Heart right ventricle (tissue), 16 donors: ENCODE data around the gene NRXN3. TPM values are rescaled to one million over a fixed set of nuclear protein-coding genes. Genes with fewer than 3 reads are reported as not detected.

Source experiments
- ATAC-seq, 8 donors: fragments of 200-7000 bp; cut with Tn5 transposase; one replicate each; pipeline ENCODE4 v1.9.1; 2020; ENCODE audit warnings: mild to moderate bottlenecking in 8 of 8, moderate library complexity in 8 of 8, moderate number of reproducible peaks in 1 of 8
- DNase-seq, 2 donors: peaks; one replicate each; pipeline ENCODE4 v3.0.0-alpha.2; 2020
- H3K27ac ChIP-seq, 10 donors: fragments of 200-600 bp; sonication (generic) in 2 of 10; one replicate each; pipeline versions ENCODE4 v1.5.0 to v1.8.0; 2020 to 2022; ENCODE audit warnings: mild to moderate bottlenecking in 3 of 10
- H3K27me3 ChIP-seq, 7 donors: fragments of 200-600 bp; one replicate each; pipeline ENCODE4 v1.8.0; 2021 to 2022; ENCODE audit warnings: mild to moderate bottlenecking in 2 of 7
- H3K36me3 ChIP-seq, 9 donors: fragments of 200-600 bp; sonication (generic) in 1 of 9; one replicate each; pipeline versions ENCODE4 v1.5.0 to v1.8.0; 2020 to 2022; ENCODE audit warnings: mild to moderate bottlenecking in 2 of 9
- H3K4me1 ChIP-seq, 9 donors: fragments of 200-600 bp; sonication (generic) in 1 of 9; one replicate each; pipeline versions ENCODE4 v1.5.0 to v1.8.0; 2020 to 2022; ENCODE audit warnings: mild to moderate bottlenecking in 4 of 9
- H3K4me3 ChIP-seq, 10 donors: fragments of 200-600 bp; sonication (generic) in 2 of 10; one replicate each; pipeline versions ENCODE4 v1.5.0 to v1.8.0; 2020 to 2022; ENCODE audit warnings: mild to moderate bottlenecking in 7 of 10, moderate library complexity in 2 of 10
- H3K9me3 ChIP-seq, 11 donors: fragments of 200-600 bp in 10 of 11; sonication (generic) in 2 of 11; one replicate each; pipeline versions ENCODE4 v1.5.0 to v1.8.0; 2013 to 2022; ENCODE audit warnings: mild to moderate bottlenecking in 2 of 11, control low read depth in 1 of 11, moderate library complexity in 1 of 11
- WGBS, 2 donors: extraction: QIAGEN DNeasy Blood & Tissue Kit; methylation state at CpG; one replicate each; pipeline ENCODE4 v1.1.7; 2013; ENCODE audit warnings: inconsistent platforms in 1 of 2; 5-methylcytosine and 5-hydroxymethylcytosine counted together
- intact Hi-C, 10 donors: fragments of 100-400 bp; cut with DNase I; formaldehyde crosslinking; loops; one replicate each; pipeline versions ENCODE4 v1.11.1 to v1.14.2; 2022
- polyA plus RNA-seq, 2 donors: library from polyadenylated mRNA; stranded (reverse); fragments of 200-250 nt; gene quantifications; one replicate each; pipeline ENCODE4 v1.2.3, GENCODE V29; 2013
- total RNA-seq, 10 donors: library from RNA; stranded (reverse); fragmentation: NEBNext Ultra II Directional in 3 of 10; extraction: Animal tissue kit (Norgen Biotek cat#: 25700) in 3 of 10; gene quantifications; one replicate each; pipeline versions ENCODE4 v1.2.1 to v1.2.4, GENCODE V29; 2021 to 2023
- TF ChIP-seq, protein P1 (sequence below), 9 donors: fragments of 200-600 bp; sonication (generic) in 2 of 9; IDR thresholded peaks; one replicate each; pipeline versions ENCODE4 v1.5.0 to v1.8.0; 2021 to 2022; ENCODE audit warnings: antibody characterized with exemption in 9 of 9, mild to moderate bottlenecking in 5 of 9, moderate library complexity in 1 of 9
- donor health status: Arrhythmogenic right ventricular cardiomyopathy.
- donor health status: ischemic (EF 13 %, LVEDD 7.1; RV severe dilation, severe dysfunction).
- donor health status: healthy with polysubstance abuse.
- donor health status: DM: no; HTN: yes; CAD: no.
- donor health status: DM: no; HTN: no; CAD: no.
- donor health status: ischemic (EF 25% LVEDD 6.9; RV normal size, moderate dysfunction).
- donor health status: ischemic (EF 25% LVEDD 5.7; RV mildly dilated, moderate dysfunction).
- donor health status: healthy.
- donor health status: DM: yes; HTN: yes; CAD: no.
- donor health status: Ischemic cardiomyopathy.
- donor health status: ischemic (EF 35%, LVEDD 5.7; RV mildly dilated, moderate dysfunction).
- donor health status: nonischemic (EF 11% LVEDD 7.7; RV severe dilation, severe dysfunction).
- donor health status: DM: yes; HTN: yes; CAD: no.
- donor health status: PGD.
- donor health status: ischemic (EF 29% LVEDD 5.4; RV normal size, mild dysfunction).
- donor health status: nonischemic (EF 23%, LVEDD 6.1; RV moderate dilation, normal function).

Gene NRXN3
- total and polyA plus RNA-seq, 12 donors: 0.23 to 1.8 (median 0.87) TPM

DNA sequence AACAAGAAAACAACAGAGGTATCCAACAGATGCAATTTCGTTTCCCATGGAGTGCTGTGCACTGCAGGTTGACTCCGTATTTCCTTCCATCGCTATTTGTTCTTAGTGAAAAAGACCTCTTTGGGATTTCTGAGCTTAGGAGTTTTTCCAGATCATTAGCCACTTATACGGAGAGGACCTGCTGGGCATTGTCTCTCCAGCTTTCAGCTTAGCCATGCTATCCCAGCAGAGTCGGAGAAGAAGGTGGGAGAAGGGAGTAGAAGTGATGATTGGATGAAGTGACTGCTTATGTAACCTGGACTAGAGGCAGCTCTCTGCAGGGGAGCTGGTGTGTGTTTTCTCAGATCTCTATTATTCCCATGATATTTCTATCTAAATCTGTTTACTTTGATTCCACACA lies 1303.5 kb downstream of the NRXN3 start:
- intact Hi-C loops: no loop called here

DNA sequence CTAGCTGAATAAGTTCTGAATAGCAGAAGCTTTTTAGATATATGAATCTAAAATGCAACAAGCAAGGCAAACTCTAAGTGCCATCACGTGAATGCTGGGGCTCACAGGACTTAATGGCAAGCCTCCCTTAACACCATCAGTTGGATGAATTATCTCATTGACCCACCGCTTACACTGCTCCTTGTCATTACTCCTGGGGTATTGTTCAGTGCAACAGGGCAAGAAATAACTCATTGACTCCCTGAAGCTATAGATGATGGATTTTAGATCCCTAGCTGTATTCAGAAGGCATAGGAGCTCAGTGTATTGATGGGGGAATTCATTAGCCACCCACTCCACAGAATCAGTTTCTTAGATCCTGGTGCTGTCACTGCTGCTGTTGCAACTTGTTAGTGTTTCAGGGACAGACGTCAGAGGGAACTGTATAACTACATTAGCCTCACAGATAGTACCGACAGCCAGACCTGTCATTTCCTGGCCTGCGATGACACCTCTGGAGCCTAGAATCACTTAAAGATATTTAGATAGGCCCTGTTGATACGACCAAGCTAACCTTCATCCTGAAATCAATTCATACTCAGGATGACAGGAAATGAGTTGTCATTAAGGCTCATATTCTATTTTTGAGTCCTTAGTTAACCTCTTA lies 1305.8 kb downstream of the NRXN3 start:
- TF ChIP-seq, protein P1, sequence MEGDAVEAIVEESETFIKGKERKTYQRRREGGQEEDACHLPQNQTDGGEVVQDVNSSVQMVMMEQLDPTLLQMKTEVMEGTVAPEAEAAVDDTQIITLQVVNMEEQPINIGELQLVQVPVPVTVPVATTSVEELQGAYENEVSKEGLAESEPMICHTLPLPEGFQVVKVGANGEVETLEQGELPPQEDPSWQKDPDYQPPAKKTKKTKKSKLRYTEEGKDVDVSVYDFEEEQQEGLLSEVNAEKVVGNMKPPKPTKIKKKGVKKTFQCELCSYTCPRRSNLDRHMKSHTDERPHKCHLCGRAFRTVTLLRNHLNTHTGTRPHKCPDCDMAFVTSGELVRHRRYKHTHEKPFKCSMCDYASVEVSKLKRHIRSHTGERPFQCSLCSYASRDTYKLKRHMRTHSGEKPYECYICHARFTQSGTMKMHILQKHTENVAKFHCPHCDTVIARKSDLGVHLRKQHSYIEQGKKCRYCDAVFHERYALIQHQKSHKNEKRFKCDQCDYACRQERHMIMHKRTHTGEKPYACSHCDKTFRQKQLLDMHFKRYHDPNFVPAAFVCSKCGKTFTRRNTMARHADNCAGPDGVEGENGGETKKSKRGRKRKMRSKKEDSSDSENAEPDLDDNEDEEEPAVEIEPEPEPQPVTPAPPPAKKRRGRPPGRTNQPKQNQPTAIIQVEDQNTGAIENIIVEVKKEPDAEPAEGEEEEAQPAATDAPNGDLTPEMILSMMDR (IDR thresholded peaks at IDR 0.05): no peak
- ATAC-seq: no peak

More for the DNA sequence above, 1303.5 kb downstream of the NRXN3 start:
- H3K36me3 ChIP-seq: no peaks in the 10 kb centered on the region
- peaks cover 0 to 3% (median 0%) of the 10 kb centered on the region in 11 donors for H3K9me3 ChIP-seq
- 70 to 78% methylated on average over 4 to 5 of the region's 5 CpGs for WGBS, 2 donors
- H3K4me3 ChIP-seq: no peak overlapping the region
- TF ChIP-seq, protein P1 (IDR thresholded peaks at IDR 0.05): no peak
- H3K27me3 ChIP-seq: no peaks in the 10 kb centered on the region
- DNase-seq (no peak), ATAC-seq (no peak)
- H3K4me1 ChIP-seq: no peaks in the 10 kb centered on the region
- H3K27ac ChIP-seq: no peak overlapping the region

GRCh38 chr14:79476552-79476951 lies 1306.4 kb downstream of the NRXN3 start:
- TF ChIP-seq, protein P1 (IDR thresholded peaks at IDR 0.05): no peak
- intact Hi-C loops: no loop called here
- Histone ChIP-seq H3K27me3 (no peaks in the 10 kb centered on the region), H3K27ac (no peak overlapping the region), H3K9me3 (peaks cover 0 to 7% (median 0%) of the 10 kb centered on the region in 11 donors), H3K36me3 (no peaks in the 10 kb centered on the region), H3K4me3 (no peak overlapping the region), H3K4me1 (no peaks in the 10 kb centered on the region)
- ATAC-seq: no peak
- 83 to 87% methylated on average over 2 of the region's 2 CpGs for WGBS, 2 donors
- no peak for DNase-seq

More for the DNA sequence above, 1305.8 kb downstream of the NRXN3 start:
- WGBS, 2 donors: 43 to 45% methylated on average over 6 of the region's 6 CpGs
- no peak overlapping the region for H3K4me3 ChIP-seq
- no peak for DNase-seq
- no peaks in the 10 kb centered on the region for H3K27me3 ChIP-seq
- intact Hi-C loops: no loop called here
- no peaks in the 10 kb centered on the region for H3K36me3 ChIP-seq
- peaks cover 0 to 3% (median 0%) of the 10 kb centered on the region in 11 donors for H3K9me3 ChIP-seq
- H3K4me1 ChIP-seq: no peaks in the 10 kb centered on the region
- no peak overlapping the region for H3K27ac ChIP-seq

DNA sequence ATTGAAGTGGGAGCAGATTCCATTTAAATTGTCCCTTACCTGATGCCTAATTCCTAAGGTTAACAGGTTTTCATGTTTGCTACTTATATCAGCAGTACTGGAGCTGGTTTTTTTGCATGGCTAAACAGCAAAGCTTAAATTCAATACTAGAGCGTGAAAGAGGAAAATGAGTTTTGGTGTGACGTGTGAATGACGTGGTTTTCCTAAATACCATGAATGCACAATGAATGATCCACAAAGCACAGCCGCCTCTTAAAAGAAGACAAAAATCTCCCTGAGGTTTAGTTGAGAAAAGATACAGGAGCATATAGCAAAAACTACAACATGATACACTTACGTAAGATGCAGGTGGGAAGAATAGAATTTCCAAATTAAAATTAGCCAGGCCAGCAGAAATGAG lies 1310.0 kb downstream of the NRXN3 start:
- Histone ChIP-seq H3K4me1 (no peaks in the 10 kb centered on the region), H3K36me3 (no peaks in the 10 kb centered on the region), H3K9me3 (peaks cover 0 to 6% (median 0%) of the 10 kb centered on the region in 11 donors), H3K4me3 (no peak overlapping the region), H3K27ac (no peak overlapping the region), H3K27me3 (no peaks in the 10 kb centered on the region)
- intact Hi-C loops: no loop called here
- 87 to 94% methylated on average over 5 of the region's 5 CpGs for WGBS, 2 donors
- ATAC-seq (no peak), DNase-seq (no peak)
- TF ChIP-seq, protein P1 (IDR thresholded peaks at IDR 0.05): no peak
